Stimulated activated CD4-positive, alpha-beta T cell treated with anti-CD3 and anti-CD28 coated beads, Interleukin-4, amount 100 ng/mL, for 4 hours (primary cell): ENCODE data around the gene HNRNPA3.
A peak's percentile ranks its signal among the peaks of the same experiment; 100 is the strongest.
"Not testable (repeated sequence)": the region's sequence is repeated elsewhere in the genome, so short reads cannot be mapped to it uniquely, and the experiment has no call there.

ENCODE experiments used
- DNase-seq, 2 experiments: peaks; one replicate each; pipeline ENCODE4 v3.0.0-alpha.2; 2020

The HNRNPA3 gene

DNA sequence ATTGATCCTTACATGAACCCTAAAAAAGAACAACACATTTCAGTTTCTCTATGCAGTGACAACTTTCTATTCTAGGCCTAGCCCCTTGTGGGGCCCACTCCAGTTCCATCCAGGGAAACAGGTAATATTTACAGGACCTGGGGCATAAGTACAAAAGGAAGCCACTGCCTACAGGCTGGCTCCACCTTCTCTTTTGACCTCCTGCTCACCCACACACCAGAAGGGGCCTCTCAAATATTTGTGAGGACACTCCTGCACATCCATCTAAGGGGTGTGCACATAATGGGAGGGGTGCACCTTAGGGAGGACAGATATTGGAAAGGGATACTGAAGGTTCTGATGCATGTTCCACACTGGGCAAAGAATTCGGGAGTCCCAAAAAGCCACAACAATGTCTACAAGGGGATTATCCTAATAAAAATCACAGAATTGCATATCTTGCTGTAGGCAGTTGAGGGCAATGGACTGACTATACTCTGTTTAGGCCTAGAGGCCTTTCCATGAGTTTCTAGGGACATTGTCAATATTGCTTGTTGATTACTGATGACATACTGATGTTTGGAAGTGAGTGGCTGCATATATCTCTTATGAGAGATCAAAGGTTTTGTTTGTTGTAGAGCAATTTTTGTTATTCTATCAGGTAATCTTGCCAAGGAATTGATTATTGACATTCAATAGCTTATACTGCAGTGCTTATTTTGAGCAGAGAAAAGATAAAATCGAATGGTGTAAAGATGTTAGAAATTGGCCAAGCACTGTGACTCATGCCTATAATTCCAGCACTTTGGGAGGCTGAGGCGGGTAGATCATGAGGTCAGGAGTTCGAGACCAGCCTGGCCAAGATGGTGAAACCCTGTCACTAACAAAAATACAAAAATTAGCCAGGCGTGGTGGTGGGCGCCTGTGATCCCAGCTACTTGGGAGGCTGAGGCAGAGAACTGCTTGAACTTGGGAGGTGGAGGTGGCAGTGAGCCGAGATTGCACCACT lies 23.8 kb upstream of the HNRNPA3 start:
- DNase-seq, result no peak

DNA sequence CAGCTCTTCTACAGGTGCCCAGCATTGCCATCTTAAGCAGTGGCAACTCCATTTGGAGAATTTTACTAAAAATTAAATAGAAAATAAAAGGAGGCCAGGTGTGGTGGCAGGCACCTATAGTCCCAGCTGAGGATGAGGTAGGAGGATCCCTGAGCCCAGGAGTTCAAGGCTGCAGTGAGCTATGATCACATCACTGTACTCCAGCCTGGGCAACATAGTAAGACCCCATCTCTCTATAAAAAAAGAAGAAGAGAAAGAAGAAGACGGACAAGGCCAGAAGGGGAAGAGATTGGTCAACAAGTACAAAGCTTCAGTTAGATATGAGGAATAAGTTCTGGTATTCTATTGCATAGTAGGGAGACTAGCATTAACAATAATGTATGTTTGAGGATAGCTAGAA lies 21.7 kb upstream of the HNRNPA3 start:
- no peak for DNase-seq

DNA sequence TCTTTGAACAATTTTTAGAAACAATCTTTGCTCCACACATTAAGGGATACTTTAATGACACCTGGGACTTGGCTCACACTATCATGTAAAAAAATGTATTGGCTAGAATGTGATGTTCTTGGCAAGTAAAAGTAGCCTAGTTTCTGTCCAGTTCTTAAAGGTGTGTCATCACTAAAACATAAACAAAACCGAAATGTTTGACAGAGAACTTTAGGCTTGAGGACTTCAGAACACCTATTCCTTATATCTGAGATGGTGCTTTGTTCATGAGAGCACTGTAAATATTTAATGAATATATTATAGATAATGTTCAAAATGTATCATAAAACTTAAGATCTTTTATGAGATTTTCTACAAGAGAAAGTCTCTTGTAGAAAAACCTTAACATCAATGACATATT lies 19.8 kb upstream of the HNRNPA3 start:
- no peak for DNase-seq

DNA sequence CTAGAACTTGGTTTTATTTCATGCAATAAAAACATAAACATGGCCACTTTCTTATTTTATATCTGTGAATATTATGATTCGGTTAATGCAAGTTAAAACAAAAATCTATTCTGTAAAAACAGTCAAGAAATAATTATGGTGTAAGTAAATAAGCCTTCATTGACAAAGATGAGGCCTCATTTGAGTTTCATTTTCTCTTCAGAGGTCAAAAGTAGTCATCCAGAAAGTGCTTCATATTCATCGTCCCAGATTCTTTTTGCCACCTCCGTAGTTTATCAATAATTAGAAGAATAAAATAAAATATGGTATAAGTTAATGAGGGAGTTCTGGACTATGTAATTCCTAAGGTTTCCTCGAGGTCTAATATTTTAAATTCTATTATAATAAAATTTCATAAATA lies 19.4 kb upstream of the HNRNPA3 start:
- no peak for DNase-seq

DNA sequence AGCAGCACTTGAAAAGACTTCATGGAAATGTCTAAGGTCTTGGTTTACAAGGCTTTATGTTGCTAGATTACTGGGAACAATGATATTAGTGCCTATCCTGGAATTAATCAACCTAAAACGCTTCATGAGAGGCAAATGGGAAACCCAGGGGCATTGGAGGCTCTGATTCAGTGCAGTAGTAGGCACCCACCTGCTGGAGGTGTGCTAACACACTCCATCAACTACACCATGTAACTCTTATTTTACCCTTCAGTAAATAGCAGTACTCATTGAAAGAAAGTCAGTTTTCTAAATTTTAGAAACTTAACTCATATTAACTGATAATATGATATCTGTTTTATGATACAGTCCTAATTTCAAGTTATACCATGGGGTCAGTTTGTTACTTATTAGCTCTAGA lies 17.4 kb upstream of the HNRNPA3 start:
- DNase-seq, result no peak

DNA sequence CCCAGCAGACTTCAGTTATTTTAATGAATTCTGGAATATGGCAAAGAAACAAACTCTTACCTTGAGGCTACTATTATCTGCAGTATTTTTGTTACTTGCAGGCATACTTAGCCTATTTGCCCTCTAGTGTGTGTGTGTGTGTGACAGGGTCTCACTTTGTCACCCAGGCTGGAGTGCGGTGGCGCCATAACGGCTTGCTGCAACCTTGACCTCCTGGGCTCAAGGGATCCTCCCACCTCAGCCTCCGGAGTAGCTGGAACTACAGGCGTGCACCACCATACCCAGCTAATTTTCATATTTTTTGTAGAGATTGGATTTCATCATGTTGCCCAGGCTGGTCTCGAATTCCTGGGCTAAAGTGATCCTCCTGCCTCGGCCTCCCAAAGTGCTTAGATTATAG lies 12.2 kb upstream of the HNRNPA3 start:
- DNase-seq, result not testable (repeated sequence)

DNA sequence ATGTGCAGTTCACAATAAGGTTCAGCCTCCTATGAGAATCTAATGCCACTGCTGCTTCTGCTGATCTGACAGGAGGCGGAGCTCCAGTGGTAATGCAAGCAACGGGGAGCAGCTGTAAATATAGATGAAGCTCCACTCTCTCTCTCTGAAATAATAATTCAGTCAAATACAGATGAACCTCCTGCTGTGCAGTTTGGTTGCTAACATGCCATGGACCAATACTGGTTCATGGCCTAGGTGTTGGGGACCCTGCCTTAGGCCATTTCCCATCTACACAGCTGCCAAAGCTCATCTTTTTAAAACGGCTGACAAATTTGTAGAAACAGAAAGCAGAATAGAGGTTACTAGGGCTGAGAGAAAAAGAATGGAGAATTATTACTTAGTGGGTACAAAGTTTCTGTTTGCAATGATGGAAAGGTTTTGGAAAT lies 10.7 kb upstream of the HNRNPA3 start:
- no peak for DNase-seq

DNA sequence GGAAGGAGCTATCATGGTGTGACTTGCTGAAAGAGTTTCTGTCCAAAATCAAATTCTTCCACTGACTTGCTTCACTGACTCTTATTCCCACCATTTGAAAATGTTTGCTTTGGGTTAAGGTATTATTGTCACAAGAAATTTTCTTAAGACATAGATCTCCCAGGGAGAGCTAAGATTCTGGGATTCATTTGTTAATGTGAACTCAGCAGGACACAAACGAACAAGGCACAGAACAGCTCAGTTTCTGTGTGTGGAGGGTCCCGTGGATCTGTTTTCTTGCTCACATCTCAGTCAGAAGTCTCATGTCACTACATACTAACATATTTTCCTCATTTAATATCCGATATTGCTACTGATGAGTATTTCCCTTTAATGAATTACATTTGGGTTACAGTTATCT lies 8.2 kb upstream of the HNRNPA3 start:
- no peak for DNase-seq

DNA sequence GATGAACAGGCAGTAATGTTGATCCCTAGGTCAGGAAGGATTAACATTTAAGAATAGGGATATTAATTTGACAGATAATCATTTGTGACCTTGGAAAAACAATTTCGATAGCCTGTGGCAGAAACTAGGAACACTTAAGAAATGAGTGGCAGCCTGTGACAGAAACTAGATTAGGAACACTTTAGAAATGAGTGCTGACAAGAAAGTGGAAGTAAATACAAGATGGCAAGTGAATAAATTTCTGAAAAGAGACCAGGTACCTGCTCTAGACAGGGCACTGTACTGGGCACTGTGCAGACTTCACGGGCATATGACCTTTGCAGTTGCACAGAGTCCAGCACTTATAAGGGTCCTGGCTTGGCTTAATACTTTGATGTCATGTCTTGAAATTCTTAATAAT lies 5.5 kb upstream of the HNRNPA3 start:
- DNase-seq, result no peak

DNA sequence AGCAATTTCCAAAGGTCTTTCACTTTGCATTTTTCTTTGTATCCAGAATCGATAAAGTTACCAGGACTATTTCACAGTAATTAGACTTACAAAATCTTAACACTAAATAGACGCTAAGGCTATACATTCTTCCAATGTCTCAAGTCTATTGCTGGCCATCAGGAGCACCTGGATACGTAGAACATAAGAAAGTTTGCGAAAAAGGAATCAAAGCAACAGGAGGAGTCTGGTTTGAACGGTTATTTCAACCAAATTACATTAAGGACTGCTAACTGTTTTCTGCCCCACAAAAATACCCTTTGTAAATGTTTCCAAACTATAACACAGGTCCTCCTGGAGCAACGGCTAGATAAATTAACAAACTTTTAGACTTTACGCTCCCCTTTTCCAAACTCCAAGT lies 1.4 kb upstream of the HNRNPA3 start:
- no peak for DNase-seq

DNA sequence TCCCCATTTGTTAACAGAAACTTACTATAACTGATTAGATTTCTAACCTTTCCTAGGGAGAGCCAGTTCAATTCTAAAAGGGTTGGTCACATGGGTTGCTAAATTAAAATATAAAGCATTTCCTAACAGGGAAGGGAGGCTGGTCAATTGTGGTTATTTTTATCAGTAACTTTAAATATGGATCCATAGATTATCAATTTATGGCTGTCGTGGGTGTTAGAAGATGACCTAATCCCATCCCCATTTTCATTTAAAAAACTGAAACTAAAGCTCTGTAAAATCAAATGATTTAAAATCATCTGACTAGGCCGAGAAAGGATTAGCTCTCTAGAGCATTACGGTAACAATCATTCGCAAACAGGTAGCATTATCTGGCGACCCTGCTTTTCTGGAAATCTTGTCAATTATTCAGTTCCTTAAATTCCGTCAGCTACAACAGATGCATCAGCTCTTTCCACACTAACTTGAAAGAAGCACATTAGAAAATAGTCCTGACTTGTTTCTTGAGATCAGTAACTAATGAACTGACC lies 953 bp upstream of the HNRNPA3 start:
- no peak for DNase-seq

DNA sequence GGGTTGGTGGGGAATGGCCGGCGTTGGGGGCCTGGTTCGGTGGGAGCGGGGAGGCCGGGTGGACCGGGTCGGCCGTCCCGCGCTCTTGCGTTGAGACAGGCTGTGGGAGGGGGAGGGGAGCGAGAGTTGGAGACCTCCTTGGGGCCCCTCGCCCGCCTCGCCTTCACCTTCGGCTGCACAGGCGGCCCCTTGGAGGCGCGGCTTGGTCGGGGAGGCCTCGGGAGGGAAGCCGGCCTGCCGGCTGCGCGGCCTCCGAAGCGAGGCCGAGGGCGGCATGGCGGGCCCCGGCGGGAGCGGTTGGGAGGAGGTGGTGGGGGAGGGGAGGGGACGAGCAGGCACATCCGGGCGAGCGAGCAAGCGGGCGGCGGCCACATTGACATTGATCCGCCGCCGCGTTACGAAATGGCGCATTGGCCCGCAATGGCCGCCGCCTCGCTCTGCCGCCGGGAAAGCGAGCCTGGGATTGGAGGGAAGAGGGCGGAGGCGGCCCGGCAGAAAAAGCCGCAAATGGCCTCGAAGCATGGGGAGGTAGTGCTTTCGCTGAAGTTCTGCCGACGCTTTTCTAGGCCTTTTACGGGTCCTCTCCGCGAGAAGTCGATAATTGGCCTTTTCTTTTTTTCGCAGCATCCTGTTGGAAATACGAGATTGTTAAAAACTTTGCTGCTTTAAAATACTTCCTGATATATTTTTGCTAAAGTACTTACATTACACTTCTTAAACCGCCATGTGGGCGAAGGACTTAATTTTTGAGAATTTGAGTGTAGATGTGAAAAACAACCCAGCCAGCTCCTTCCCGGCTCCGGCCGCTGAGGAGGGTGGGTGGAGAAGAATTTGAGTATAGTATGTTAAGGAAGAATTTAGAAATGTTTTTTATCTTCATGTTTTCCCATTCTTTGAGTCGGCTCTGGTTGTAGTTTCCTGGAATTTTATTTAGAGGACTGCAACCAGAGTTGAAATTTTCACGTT lies 580 bp downstream of the HNRNPA3 start:
- DNase-seq, result peak; percentile 87 to 92

DNA sequence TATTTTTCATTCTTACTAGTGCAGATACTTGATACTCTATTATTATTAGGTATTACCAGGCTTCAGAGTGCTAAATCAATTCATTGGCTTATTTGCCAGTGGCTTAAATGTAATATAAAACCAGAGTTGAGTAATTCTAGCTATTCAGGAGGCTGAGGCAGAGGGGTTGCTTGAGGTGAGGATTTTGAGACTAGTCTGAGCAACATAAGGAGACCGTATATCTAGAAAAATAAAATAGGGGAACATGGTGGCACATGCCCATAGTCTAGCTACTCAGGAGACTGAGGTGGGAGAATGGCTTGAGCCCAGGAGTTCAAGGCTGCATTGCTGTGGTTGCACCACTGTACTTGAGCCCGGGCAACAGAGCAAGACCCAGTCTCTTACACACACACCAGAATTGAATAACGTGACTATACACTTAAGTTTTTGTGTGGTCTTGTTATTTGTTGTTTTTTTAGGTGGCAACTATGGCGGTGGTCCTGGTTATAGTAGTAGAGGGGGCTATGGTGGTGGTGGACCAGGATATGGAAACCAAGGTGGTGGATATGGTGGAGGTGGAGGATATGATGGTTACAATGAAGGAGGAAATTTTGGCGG lies 4.8 kb downstream of the HNRNPA3 start:
- DNase-seq, result no peak

DNA sequence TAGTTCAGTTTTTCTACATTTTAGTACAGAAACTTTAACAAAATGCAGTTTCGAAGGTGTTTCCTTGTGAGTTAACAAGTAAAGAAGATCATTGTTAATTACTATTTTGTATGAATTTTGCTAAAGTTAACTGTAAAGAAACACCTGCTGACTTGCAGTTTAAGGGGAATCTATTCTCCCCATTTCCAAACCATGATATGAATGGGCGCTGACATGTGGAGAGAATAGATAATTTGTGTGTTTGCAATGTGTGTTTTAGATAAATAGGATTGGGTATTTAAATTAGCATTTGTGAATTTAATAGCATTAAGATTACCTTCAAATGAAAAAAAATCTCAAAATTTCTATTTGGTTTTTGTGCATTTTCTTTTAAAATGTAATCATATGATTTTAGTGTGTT lies 7.2 kb downstream of the HNRNPA3 start:
- not testable (repeated sequence) for DNase-seq

DNA sequence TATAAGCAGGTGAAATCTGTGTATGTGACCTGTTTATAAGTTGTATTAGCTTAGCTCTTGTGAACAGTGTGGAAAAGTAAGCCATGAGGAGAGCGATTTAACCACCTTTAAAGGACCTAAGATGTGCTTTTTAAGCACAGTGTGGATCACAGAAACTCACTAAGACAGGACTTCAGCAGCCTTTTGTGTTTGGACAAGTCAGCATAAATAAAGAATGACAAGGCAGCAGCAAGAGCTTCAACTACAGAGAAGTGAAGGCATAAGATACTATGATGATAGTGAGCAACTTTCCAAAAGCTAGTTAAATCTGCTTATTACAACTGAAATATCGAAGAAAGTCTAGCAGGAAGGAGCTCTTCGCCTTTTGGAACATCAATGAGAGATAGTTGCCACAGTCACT lies 8.9 kb downstream of the HNRNPA3 start:
- no peak for DNase-seq

DNA sequence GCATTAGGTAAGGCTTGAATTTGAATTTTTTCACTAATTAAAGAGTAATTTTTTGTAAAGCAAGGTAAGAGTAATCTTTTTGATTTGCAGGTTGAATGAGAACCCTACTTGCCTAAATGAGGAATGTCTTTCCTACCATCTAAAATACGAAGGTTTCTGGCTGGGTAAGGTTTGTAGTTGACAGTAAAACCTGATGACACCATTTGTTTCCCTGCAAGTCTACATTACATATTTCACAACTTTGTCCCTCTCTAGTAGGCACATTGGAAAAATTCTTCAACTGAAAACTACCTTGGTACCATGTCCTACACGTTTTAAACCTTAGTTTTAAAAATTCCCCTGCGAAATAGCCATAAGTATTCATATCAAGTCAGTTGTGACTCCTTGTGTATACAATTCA lies 9.4 kb downstream of the HNRNPA3 start:
- no peak for DNase-seq

DNA sequence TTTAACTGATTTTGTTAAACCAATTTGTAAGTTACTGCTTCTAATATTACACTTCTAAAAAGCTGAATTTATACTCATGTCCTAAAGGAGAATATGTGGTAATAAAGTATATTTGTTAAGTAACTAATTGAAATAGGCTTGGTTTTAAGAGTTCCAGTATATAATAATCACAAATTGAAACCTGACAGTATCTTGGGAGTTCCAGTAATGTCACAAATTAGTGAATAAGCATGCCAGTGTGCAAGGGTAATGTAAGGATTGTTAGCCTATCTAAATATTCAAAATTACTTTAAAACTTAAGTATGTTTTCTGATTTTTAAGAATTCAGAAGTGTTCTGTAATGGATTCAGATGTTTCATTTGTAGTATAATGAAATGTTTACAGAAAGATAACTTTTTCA lies 10.8 kb downstream of the HNRNPA3 start:
- DNase-seq, result not testable (repeated sequence)

DNA sequence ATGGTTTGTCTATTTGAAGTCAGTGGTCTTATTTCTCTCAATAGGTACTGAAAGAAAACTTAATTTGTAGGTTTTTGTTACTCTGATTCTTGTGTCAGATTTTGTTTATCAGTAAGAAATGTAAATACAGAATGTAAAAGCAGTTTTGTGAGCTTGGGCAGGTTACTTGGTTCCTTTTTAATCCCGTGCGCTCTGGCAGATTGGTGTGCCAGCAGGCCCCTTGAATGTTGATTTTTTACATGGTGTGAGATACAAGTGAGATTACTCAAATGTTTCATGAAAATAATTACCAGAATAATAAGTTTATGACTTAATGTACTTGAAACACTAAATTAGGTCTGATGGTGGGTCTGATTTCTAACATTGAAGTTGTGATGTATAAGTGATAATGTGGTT lies 13.4 kb downstream of the HNRNPA3 start:
- DNase-seq, result no peak

DNA sequence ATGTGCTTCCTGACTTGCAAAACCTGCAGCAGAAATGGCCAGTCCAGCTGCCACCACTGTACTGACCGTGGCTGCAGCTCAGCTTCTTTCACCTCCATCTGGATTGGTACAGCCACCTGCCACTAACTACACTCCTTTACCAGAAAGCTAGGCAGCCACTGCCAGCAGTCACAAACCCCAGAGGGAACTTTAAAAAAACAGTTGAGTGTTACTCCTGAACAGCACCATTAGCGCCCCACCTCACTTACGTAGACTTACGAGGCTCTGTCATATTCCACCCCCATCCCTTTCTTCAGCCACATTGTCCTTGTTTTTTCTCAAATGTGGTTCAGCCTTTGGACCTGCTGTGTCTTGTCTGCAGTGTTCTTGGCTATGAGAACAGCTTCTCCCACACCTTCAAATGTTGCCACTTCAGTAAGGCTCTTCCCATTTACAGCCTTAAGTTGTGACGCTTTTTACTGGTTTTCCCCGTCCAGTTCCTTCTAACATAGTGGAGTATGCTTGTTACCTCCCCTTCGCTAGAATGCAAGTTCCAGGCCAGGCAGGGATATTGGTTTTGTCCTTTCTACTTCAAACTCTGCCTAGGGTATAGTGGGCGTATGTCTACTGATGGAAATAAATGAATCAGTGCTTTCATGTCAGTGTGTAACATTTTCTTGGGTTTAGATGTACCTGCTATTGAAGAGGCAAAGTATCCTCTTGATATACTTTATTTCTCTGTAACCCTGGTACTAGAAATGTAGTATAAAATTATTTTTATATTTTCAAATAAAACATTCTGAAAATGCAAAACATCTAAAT lies 17.0 kb downstream of the HNRNPA3 start:
- no peak for DNase-seq

DNA sequence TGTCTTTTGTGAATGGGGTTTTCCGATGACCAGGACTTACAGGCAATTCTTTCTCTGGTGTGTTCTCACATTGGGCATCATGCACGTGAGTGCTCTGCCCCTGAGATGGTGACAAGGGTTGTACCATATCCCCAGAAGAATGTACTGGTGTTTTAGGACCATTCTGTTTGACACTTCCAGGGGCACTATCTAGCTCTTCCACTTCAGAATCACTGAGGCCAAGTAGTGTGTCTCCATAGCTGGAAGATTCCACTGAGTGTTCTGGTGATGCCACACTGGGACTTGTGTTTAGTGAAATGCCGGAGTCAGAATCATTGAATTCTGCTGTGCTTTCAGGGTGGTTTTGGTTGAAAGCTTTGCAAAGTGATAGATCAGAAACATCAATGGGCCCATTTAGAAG lies 18.7 kb downstream of the HNRNPA3 start:
- no peak for DNase-seq

DNA sequence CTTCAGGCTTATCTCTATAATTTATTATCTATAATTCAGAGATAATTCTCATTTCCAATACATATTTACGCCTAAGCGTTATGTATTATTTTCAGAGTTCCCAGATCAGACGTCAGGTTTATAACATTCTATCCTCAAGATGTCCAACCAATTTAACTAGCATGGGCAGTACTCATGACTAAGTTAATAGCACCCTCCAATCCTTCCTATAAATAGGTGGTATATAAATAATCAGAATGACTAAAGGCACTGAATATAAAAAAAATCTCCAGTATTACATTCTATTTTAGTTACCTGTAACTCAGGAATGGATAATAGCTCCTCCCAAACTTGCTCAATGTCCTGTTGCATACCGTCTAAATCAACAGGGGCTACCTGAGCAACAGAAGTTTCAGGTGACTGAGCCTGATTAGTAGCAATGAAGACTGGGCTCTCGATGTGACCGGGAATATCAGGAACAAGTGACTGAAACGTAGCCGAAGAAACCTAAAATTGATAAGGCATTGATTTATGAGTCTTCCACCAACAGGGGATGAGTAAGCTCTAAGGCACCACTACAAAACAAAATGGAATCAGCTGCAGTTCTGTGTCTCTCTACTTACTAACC lies 19.6 kb downstream of the HNRNPA3 start:
- DNase-seq, result no peak

DNA sequence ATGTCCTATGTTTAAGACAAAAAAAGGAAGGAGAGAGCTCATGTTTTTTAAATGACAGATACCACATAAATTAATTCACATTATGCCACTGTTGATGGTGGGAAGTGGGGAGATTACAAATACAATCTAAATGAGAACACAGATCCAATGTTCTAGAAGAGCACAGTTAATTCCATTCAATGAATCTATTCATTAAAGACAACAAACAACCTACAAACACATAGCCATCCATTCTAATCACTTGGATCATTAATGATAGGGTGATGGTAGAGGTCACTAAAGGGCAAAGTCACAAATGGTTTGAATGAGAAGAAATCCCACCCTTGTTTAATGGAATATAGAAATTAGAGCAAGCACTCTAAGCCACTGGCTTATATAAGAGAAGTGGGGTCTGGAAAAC lies 21.7 kb downstream of the HNRNPA3 start:
- DNase-seq, result no peak
